Hepatocyte (in vitro differentiated cells): Measurements from ENCODE around the gene GRIK4. TPM values are rescaled to one million over a fixed set of nuclear protein-coding genes. Genes with fewer than 3 reads are reported as not detected.

ENCODE experiments used
- DNase-seq: peaks from one replicate; pipeline ENCODE4 v3.0.0-alpha.2; 2016; ENCODE audit warnings: low spot score
- H2AFZ ChIP-seq: fragments of 200-600 bp; sonication (generic); 2 replicates; pipeline ENCODE4 v1.6.0; 2016; ENCODE audit warnings: antibody characterized with exemption, mild to moderate bottlenecking
- H3K27ac ChIP-seq: fragments of 200-600 bp; sonication (generic); 2 replicates; pipeline ENCODE4 v1.5.1; 2016; ENCODE audit warnings: mild to moderate bottlenecking
- H3K27me3 ChIP-seq: fragments of 200-600 bp; sonication (generic); 2 replicates; pipeline ENCODE4 v1.6.1; 2016
- H3K36me3 ChIP-seq: fragments of 200-600 bp; sonication (generic); replicated peaks from 2 replicates; pipeline ENCODE4 v1.5.1; 2016; ENCODE audit warnings: low read depth; ENCODE audit not compliant: insufficient read depth
- H3K4me1 ChIP-seq: fragments of 200-600 bp; sonication (generic); 2 replicates; pipeline ENCODE4 v1.5.1; 2016; ENCODE audit warnings: mild to moderate bottlenecking, moderate library complexity; ENCODE audit not compliant: insufficient read depth
- H3K4me2 ChIP-seq: fragments of 200-600 bp; sonication (generic); 2 replicates; pipeline ENCODE4 v1.6.0; 2016
- H3K4me3 ChIP-seq: fragments of 200-600 bp; sonication (generic); 2 replicates; pipeline ENCODE4 v1.5.1; 2016; ENCODE audit warnings: mild to moderate bottlenecking
- H3K79me2 ChIP-seq: fragments of 200-600 bp; sonication (generic); 2 replicates; pipeline ENCODE4 v1.6.0; 2017; ENCODE audit warnings: mild to moderate bottlenecking
- H3K9me2 ChIP-seq: fragments of 200-600 bp; sonication (generic); replicated peaks from 2 replicates; pipeline ENCODE4 v1.6.0; 2017; ENCODE audit warnings: mild to moderate bottlenecking; ENCODE audit not compliant: insufficient read depth
- H3K9me3 ChIP-seq: fragments of 200-600 bp; sonication (generic); 2 replicates; pipeline ENCODE4 v1.5.1; 2016; ENCODE audit warnings: low read depth, mild to moderate bottlenecking
- H4K20me1 ChIP-seq: fragments of 200-600 bp; sonication (generic); 2 replicates; pipeline ENCODE4 v1.6.0; 2016; ENCODE audit warnings: mild to moderate bottlenecking; ENCODE audit not compliant: insufficient read depth, poor library complexity, severe bottlenecking
- CTCF ChIP-seq: fragments of 200-600 bp; sonication (generic); IDR thresholded peaks from 2 replicates; pipeline ENCODE4 v1.5.1; 2016; ENCODE audit warnings: antibody characterized with exemption, mild to moderate bottlenecking; ENCODE audit not compliant: poor library complexity
- EZH2 ChIP-seq: fragments of 200-600 bp; sonication (generic); IDR thresholded peaks from 2 replicates; pipeline ENCODE4 v1.6.1; 2016; ENCODE audit warnings: antibody characterized with exemption, mild to moderate bottlenecking, borderline replicate concordance
- EZH2phosphoT487 ChIP-seq: fragments of 200-600 bp; sonication (generic); IDR thresholded peaks from one replicate; pipeline ENCODE4 v1.6.1; 2018; ENCODE audit warnings: antibody characterized with exemption, mild to moderate bottlenecking, low read depth, moderate library complexity; ENCODE audit not compliant: unreplicated experiment, severe bottlenecking
- WGBS: methylation state at CpG from one replicate; pipeline ENCODE4 v1.1.6; 2016; ENCODE audit warnings: low lambda C conversion rate; ENCODE audit errors: missing lambda C conversion rate; 5-methylcytosine and 5-hydroxymethylcytosine counted together
- polyA plus RNA-seq: library from polyadenylated mRNA; unstranded; fragments of >200 nt; fragmentation: Nextera tagmentation; extraction: Ambion mirVana; gene quantifications from 2 replicates; pipeline ENCODE4 v1.2.1, GENCODE V29; 2016
- total RNA-seq: library from RNA; depleted of rRNA; stranded (reverse); fragments of >200 nt; gene quantifications from 2 replicates; pipeline ENCODE4 v1.2.3, GENCODE V29; 2014

Gene GRIK4
- total and polyA plus RNA-seq, 2 experiments from 2014 or later = 1.5 to 2.3 TPM

DNA sequence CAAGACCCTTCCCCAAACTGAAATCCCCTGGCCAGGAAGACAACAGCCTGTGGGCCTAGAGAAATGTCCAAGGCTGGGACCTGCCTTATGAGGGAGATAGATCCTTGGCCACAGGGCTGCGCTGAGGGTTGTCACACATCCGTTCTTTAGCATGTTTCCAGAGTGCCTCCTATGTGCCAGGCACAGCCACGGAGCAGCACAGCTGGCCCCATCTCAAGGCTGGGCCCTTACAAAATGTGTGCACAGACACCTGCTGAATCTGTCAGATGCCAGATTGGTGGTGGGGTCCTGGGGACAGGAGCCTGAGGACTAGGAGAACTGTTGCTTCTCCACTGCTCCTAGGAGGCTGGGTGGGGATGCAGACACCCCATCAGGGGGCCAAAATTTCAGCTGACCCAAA is 11.2 kb downstream of the GRIK4 start:
- WGBS = 92% methylated on average over 3 of the region's 3 CpGs
- Histone ChIP-seq H3K9me3 (no peaks in the 10 kb centered on the region), H4K20me1 (no peaks in the 10 kb centered on the region), H2AFZ (no peak overlapping the region), H3K4me3 (no peak overlapping the region), H3K27ac (no peak overlapping the region), H3K4me1 (peaks cover 26% of the 10 kb centered on the region), H3K79me2 (no peaks in the 10 kb centered on the region), H3K4me2 (no peak overlapping the region), H3K27me3 (peaks cover 2% of the 10 kb centered on the region), H3K36me3 (no peaks in the 10 kb centered on the region), H3K9me2 (no peaks in the 10 kb centered on the region)
- no peak for DNase-seq
- TF ChIP-seq EZH2phosphoT487 (no peak), CTCF (no peak), EZH2 (no peak)

- H3K4me2 ChIP-seq = no peak overlapping the region
- peaks cover 24% of the 10 kb centered on the region for H3K4me1 ChIP-seq
- H3K9me2 ChIP-seq = no peaks in the 10 kb centered on the region
- no peak overlapping the region for H2AFZ ChIP-seq
- H3K9me3 ChIP-seq = no peaks in the 10 kb centered on the region
- H3K36me3 ChIP-seq = no peaks in the 10 kb centered on the region
- TF ChIP-seq CTCF (no peak), EZH2 (no peak), EZH2phosphoT487 (no peak)
- H3K4me3 ChIP-seq = no peak overlapping the region
- peaks cover 2% of the 10 kb centered on the region for H3K27me3 ChIP-seq
- DNase-seq = no peak
- H3K79me2 ChIP-seq = no peaks in the 10 kb centered on the region
- 50% methylated on average over 12 of the region's 12 CpGs for WGBS
- no peaks in the 10 kb centered on the region for H4K20me1 ChIP-seq
- H3K27ac ChIP-seq = no peak overlapping the region
These were observed 11.6 kb downstream of the GRIK4 start for GRCh38 chr11:120523196-120523595.

DNA sequence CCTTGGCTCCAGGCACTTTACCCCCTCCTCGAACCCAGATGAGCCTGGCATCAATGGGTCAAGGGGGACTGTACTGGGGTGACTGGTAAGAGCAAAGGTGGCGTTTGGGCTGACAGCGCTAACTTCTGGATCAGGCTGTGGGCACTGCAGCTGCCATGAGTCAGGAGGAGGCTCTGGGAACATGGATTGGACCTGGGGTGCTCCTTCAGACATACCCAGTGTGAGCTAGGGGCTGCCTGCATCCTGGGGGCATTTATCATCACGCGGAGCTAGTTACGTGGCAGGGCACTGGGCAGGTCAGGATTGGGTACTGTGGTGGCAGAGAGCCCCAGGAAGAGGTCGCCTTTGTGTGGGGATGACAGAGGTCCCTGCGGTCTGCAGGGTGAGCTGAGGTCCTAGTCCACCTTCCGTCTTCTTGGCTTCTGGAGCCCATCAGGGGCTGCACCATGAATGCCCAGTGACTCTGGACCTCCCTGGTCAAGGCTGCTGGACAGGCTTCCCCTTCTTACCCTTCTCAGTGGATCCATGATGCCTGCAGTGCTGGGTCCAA is 13.1 kb downstream of the GRIK4 start:
- no peaks in the 10 kb centered on the region for H3K9me2 ChIP-seq
- peaks cover 20% of the 10 kb centered on the region for H3K4me1 ChIP-seq
- DNase-seq = no peak
- no peak overlapping the region for H2AFZ ChIP-seq
- peaks cover 4% of the 10 kb centered on the region for H3K27me3 ChIP-seq
- no peaks in the 10 kb centered on the region for H3K79me2 ChIP-seq
- TF ChIP-seq CTCF (no peak), EZH2phosphoT487 (no peak), EZH2 (no peak)
- H3K9me3 ChIP-seq = no peaks in the 10 kb centered on the region
- WGBS = 91% methylated on average over 9 of the region's 9 CpGs
- H4K20me1 ChIP-seq = no peaks in the 10 kb centered on the region
- H3K4me2 ChIP-seq = no peak overlapping the region
- H3K27ac ChIP-seq = no peak overlapping the region
- no peak overlapping the region for H3K4me3 ChIP-seq
- H3K36me3 ChIP-seq = no peaks in the 10 kb centered on the region
